CD14-positive monocyte (primary cell): ENCODE measurements around the gene MRTFA. TPM values are rescaled to one million over a fixed set of nuclear protein-coding genes. Genes with fewer than 3 reads are reported as not detected.
A peak's percentile ranks its signal among the peaks of the same experiment; 100 is the strongest.

Source experiments
- DNase-seq, 3 donors: peaks; one replicate each; pipeline ENCODE4 v3.0.0-alpha.2; 2011 to 2022
- H2AFZ ChIP-seq: 2 replicates; pipeline ENCODE4 v1.6.0; 2012; ENCODE audit warnings: mild to moderate bottlenecking, low read depth, low read length, inconsistent platforms; ENCODE audit not compliant: insufficient read depth, poor library complexity, severe bottlenecking
- H3K27ac ChIP-seq, 2 donors: 1 replicate in 1 of 2; 2 replicates in 1 of 2; pipeline ENCODE4 v1.5.1; 2012 to 2013; ENCODE audit warnings: low read length in 2 of 2, control low read depth in 1 of 2, inconsistent platforms in 1 of 2, low read depth in 1 of 2, mild to moderate bottlenecking in 1 of 2
- H3K27me3 ChIP-seq, 2 donors: one replicate each; pipeline versions ENCODE4 v1.6.0 to v1.6.1; 2011 to 2013; ENCODE audit warnings: low read length in 2 of 2; ENCODE audit not compliant: control insufficient read depth in 2 of 2, insufficient read depth in 2 of 2
- H3K36me3 ChIP-seq, 2 donors: replicated peaks in 1 of 2; 1 replicate in 1 of 2; 2 replicates in 1 of 2; pipeline versions ENCODE4 v1.5.1 to v1.6.1; 2012 to 2013; ENCODE audit warnings: low read length in 2 of 2, control low read depth in 1 of 2, inconsistent platforms in 1 of 2, mild to moderate bottlenecking in 1 of 2; ENCODE audit not compliant: insufficient read depth in 2 of 2, control insufficient read depth in 1 of 2
- H3K4me1 ChIP-seq, 2 donors: 1 replicate in 1 of 2; 2 replicates in 1 of 2; pipeline versions ENCODE4 v1.5.1 to v1.6.1; 2012 to 2013; ENCODE audit warnings: low read length in 2 of 2, control low read depth in 1 of 2, inconsistent platforms in 1 of 2, mild to moderate bottlenecking in 1 of 2, moderate library complexity in 1 of 2; ENCODE audit not compliant: insufficient read depth in 2 of 2, control insufficient read depth in 1 of 2
- H3K4me2 ChIP-seq: replicated peaks from 2 replicates; pipeline ENCODE3; 2012; ENCODE audit warnings: low read length, moderate library complexity, mild to moderate bottlenecking; ENCODE audit not compliant: poor library complexity, severe bottlenecking; ENCODE audit errors: extremely low read depth
- H3K4me3 ChIP-seq, 3 experiments: fragments of 200-600 bp in 1 of 3; sonication (generic) in 1 of 3; replicated peaks in 1 of 3; 1 replicate in 2 of 3; 2 replicates in 1 of 3; pipeline ENCODE4 v1.5.1; 2011 to 2013; ENCODE audit warnings: low read length in 3 of 3, mild to moderate bottlenecking in 3 of 3, control low read depth in 2 of 3, low read depth in 2 of 3, inconsistent platforms in 1 of 3, moderate library complexity in 1 of 3
- H3K79me2 ChIP-seq: 2 replicates; pipeline ENCODE4 v1.6.0; 2012; ENCODE audit warnings: mild to moderate bottlenecking, control low read depth, inconsistent platforms, low read length, moderate library complexity; ENCODE audit not compliant: insufficient read depth
- H3K9ac ChIP-seq: 2 replicates; pipeline ENCODE4 v1.6.0; 2017; ENCODE audit warnings: low read length, mild to moderate bottlenecking; ENCODE audit not compliant: insufficient read depth, poor library complexity, severe bottlenecking
- H3K9me3 ChIP-seq, 2 donors: replicated peaks in 1 of 2; 1 replicate in 1 of 2; 2 replicates in 1 of 2; pipeline versions ENCODE4 v1.5.1 to v1.6.1; 2012 to 2013; ENCODE audit warnings: low read length in 2 of 2, control low read depth in 1 of 2; ENCODE audit not compliant: control insufficient read depth in 1 of 2, insufficient read depth in 1 of 2
- H4K20me1 ChIP-seq: 2 replicates; pipeline ENCODE4 v1.6.0; 2012; ENCODE audit warnings: mild to moderate bottlenecking, low read length, control low read depth, moderate library complexity; ENCODE audit not compliant: insufficient read depth
- H3K27ac Mint-ChIP-seq, 7 donors: one replicate each; pipeline ENCODE4 v1.8.0; 2020; ENCODE audit warnings: mild to moderate bottlenecking in 7 of 7, mixed read lengths in 7 of 7, moderate library complexity in 6 of 7, inconsistent platforms in 2 of 7
- H3K27me3 Mint-ChIP-seq, 3 donors: one replicate each; pipeline ENCODE4 v1.8.0; 2021 to 2022; ENCODE audit warnings: low read depth in 3 of 3, mild to moderate bottlenecking in 3 of 3, mixed read lengths in 3 of 3, moderate library complexity in 3 of 3, inconsistent platforms in 1 of 3
- H3K36me3 Mint-ChIP-seq, 2 donors: one replicate each; pipeline ENCODE4 v1.8.0; 2020; ENCODE audit warnings: mixed read lengths in 2 of 2, inconsistent platforms in 1 of 2, mild to moderate bottlenecking in 1 of 2
- H3K4me1 Mint-ChIP-seq: one replicate; pipeline ENCODE4 v1.8.0; 2020; ENCODE audit warnings: mild to moderate bottlenecking, mixed read lengths
- H3K4me3 Mint-ChIP-seq, 2 donors: one replicate each; pipeline ENCODE4 v1.8.0; 2020; ENCODE audit warnings: mild to moderate bottlenecking in 2 of 2, mixed read lengths in 2 of 2, moderate library complexity in 1 of 2
- H3K9me3 Mint-ChIP-seq, 7 donors: one replicate each; pipeline ENCODE4 v1.8.0; 2020 to 2022; ENCODE audit warnings: mixed read lengths in 7 of 7, mild to moderate bottlenecking in 6 of 7, moderate library complexity in 6 of 7, inconsistent platforms in 2 of 7
- CTCF ChIP-seq: fragments of 200-600 bp; IDR thresholded peaks from one replicate; pipeline ENCODE4 v1.8.0; 2022; ENCODE audit warnings: antibody characterized with exemption, mild to moderate bottlenecking
- WGBS: methylation state at CpG from one replicate; pipeline ENCODE4 v1.1.5; 2013; ENCODE audit warnings: missing lambda C conversion rate; ENCODE audit not compliant: insufficient coverage; 5-methylcytosine and 5-hydroxymethylcytosine counted together
- intact Hi-C, 2 donors: fragments of 100-400 bp; cut with micrococcal nuclease; formaldehyde crosslinking; loops; one replicate each; pipeline versions ENCODE4 v1.15.0 to v1.15.1; 2023
- polyA plus RNA-seq, 3 donors: library from polyadenylated mRNA; depleted of rRNA in 1 of 3; unstranded in 2 of 3; stranded (reverse) in 1 of 3; fragments of 300-500 nt in 2 of 3; fragments of >200 nt in 1 of 3; fragmentation: Illumina TruSeq in 2 of 3; gene quantifications; 1 replicate in 2 of 3; 2 replicates in 1 of 3; pipeline ENCODE4 v1.2.3, GENCODE V29; 2012 to 2021

MRTFA gene
- polyA plus RNA-seq, 3 donors, result 14.1 to 33.8 (median 18.9) TPM

- H3K27me3 ChIP-seq, result no peaks in the 10 kb centered on the region
- H3K4me1 ChIP-seq, result no peaks in the 10 kb centered on the region
- Mint-ChIP-seq H3K27me3 (no peaks in the 10 kb centered on the region), H3K4me3 (no peak overlapping the region), H3K27ac (no peak overlapping the region), H3K4me1 (peaks cover 7% of the 10 kb centered on the region), H3K36me3 (peaks cover 25 to 26% of the 10 kb centered on the region in 2 donors), H3K9me3 (no peaks in the 10 kb centered on the region)
- H3K9me3 ChIP-seq, result no peaks in the 10 kb centered on the region
- no peak overlapping the region for H3K27ac ChIP-seq
- no peak overlapping the region for H3K4me2 ChIP-seq
- H4K20me1 ChIP-seq, result peaks cover 36% of the 10 kb centered on the region
- no peak overlapping the region for H2AFZ ChIP-seq
- WGBS, result no CpG with 5 or more reads among the region's 2 CpGs
- no peak for TF ChIP-seq CTCF
- peaks cover 11 to 19% of the 10 kb centered on the region in 2 donors for H3K36me3 ChIP-seq
- intact Hi-C loops, result no loop called here
- no peak overlapping the region for H3K9ac ChIP-seq
- H3K79me2 ChIP-seq, result peaks cover 15% of the 10 kb centered on the region
- H3K4me3 ChIP-seq, result no peak overlapping the region
- no peak for DNase-seq
Observed at GRCh38 chr22:40542821-40543540, 93.5 kb downstream of the MRTFA start.

DNA sequence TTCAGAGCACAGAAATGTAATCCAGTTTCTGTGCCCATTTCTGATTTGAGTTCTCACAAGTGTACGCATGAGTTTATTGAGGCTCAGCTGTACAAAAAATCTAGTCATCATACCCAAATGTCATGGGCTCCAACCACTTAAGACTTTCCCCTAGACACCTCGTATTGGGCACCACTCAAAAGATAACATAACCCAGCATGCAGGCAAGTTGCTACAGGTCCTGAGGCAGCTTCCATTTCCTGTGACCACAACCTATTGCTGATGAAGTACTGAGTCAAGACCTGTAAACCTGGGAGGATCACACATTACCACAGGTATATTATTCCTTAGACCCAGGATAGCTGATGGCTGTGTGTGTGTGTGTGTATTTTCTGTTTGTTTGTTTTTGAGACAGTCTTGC is 95.2 kb downstream of the MRTFA start:
- H3K27me3 ChIP-seq, result no peaks in the 10 kb centered on the region

More for the DNA sequence above, 95.2 kb downstream of the MRTFA start:
- Histone ChIP-seq H3K27ac (no peak overlapping the region), H3K4me1 (no peaks in the 10 kb centered on the region), H3K9ac (no peak overlapping the region), H2AFZ (no peak overlapping the region), H3K79me2 (peaks cover 15% of the 10 kb centered on the region), H3K4me3 (no peak overlapping the region), H3K4me2 (no peak overlapping the region), H4K20me1 (peaks cover 32% of the 10 kb centered on the region), H3K9me3 (no peaks in the 10 kb centered on the region), H3K36me3 (peaks cover 5 to 6% of the 10 kb centered on the region in 2 donors)
- no peak overlapping the region for H3K4me3 Mint-ChIP-seq
- no peak for TF ChIP-seq CTCF
- WGBS, result 90% methylated on average over 2 of the region's 2 CpGs
- DNase-seq, result no peak
- intact Hi-C loops, result no loop called here
- peaks cover 11 to 13% of the 10 kb centered on the region in 2 donors for H3K36me3 Mint-ChIP-seq
- peak overlapping the region in 1 of 7 donors; percentile 41 for H3K27ac Mint-ChIP-seq
- no peaks in the 10 kb centered on the region for H3K9me3 Mint-ChIP-seq
- no peaks in the 10 kb centered on the region for H3K27me3 Mint-ChIP-seq
- peaks cover 7% of the 10 kb centered on the region for H3K4me1 Mint-ChIP-seq
